H9 (cell line): ENCODE measurements around the gene C1orf159. TPM values are rescaled to one million over a fixed set of nuclear protein-coding genes. Genes with fewer than 3 reads are reported as not detected.

ENCODE experiments used
- DNase-seq: peaks from one replicate; pipeline ENCODE4 v3.0.0-alpha.2; 2017
- H2AFZ ChIP-seq: one replicate; pipeline ENCODE4 v1.6.1; 2013; ENCODE audit warnings: mild to moderate bottlenecking, low read length, control low read depth, moderate library complexity
- H2AK5ac ChIP-seq: 2 replicates; pipeline ENCODE4 v1.6.1; 2013; ENCODE audit warnings: low read length, control low read depth, mixed read lengths; ENCODE audit not compliant: insufficient read length
- H2BK120ac ChIP-seq: one replicate; pipeline ENCODE4 v1.6.1; 2013; ENCODE audit warnings: low read depth, mild to moderate bottlenecking, low read length, control low read depth, inconsistent platforms; ENCODE audit not compliant: poor library complexity, severe bottlenecking
- H2BK12ac ChIP-seq: 2 replicates; pipeline ENCODE4 v1.6.1; 2013; ENCODE audit warnings: low read length, control low read depth, mixed read lengths, low read depth; ENCODE audit not compliant: insufficient read length
- H2BK15ac ChIP-seq: 2 replicates; pipeline ENCODE4 v1.6.1; 2013; ENCODE audit warnings: low read depth, low read length, control low read depth
- H2BK20ac ChIP-seq: one replicate; pipeline ENCODE4 v1.6.1; 2013; ENCODE audit warnings: low read depth, mild to moderate bottlenecking, low read length, control low read depth, inconsistent platforms; ENCODE audit not compliant: poor library complexity, severe bottlenecking
- H2BK5ac ChIP-seq: 2 replicates; pipeline ENCODE4 v1.6.1; 2013; ENCODE audit warnings: low read length, control low read depth, mixed read lengths; ENCODE audit not compliant: insufficient read length
- H3K14ac ChIP-seq: 2 replicates; pipeline ENCODE4 v1.6.1; 2013; ENCODE audit warnings: low read length, control low read depth; ENCODE audit not compliant: insufficient read depth
- H3K18ac ChIP-seq: 2 replicates; pipeline ENCODE4 v1.6.1; 2013; ENCODE audit warnings: low read depth, mild to moderate bottlenecking, mixed read lengths, low read length, control low read depth; ENCODE audit not compliant: insufficient read length
- H3K23ac ChIP-seq: 2 replicates; pipeline ENCODE4 v1.6.1; 2013; ENCODE audit warnings: low read length, control low read depth, mixed read lengths, low read depth; ENCODE audit not compliant: insufficient read length
- H3K23me2 ChIP-seq: 2 replicates; pipeline ENCODE4 v1.6.1; 2013; ENCODE audit warnings: low read depth, mild to moderate bottlenecking, mixed read lengths, low read length, control low read depth; ENCODE audit not compliant: insufficient read length, poor library complexity, severe bottlenecking
- H3K27ac ChIP-seq: 2 replicates; pipeline ENCODE4 v1.5.1; 2013; ENCODE audit warnings: low read length, control low read depth, mixed read lengths, low read depth; ENCODE audit not compliant: insufficient read length
- H3K27me3 ChIP-seq: 2 replicates; pipeline ENCODE4 v1.6.1; 2013; ENCODE audit warnings: low read length, control low read depth, inconsistent platforms; ENCODE audit not compliant: insufficient read depth
- H3K4ac ChIP-seq: 2 replicates; pipeline ENCODE4 v1.6.1; 2013; ENCODE audit warnings: low read depth, mild to moderate bottlenecking, control low read depth, inconsistent platforms, low read length, moderate library complexity
- H3K4me1 ChIP-seq: 2 replicates; pipeline ENCODE4 v1.6.1; 2013; ENCODE audit warnings: low read length, control low read depth, inconsistent platforms; ENCODE audit not compliant: insufficient read depth
- H3K4me2 ChIP-seq: 2 replicates; pipeline ENCODE4 v1.6.1; 2013; ENCODE audit warnings: low read length, control low read depth, mixed read lengths; ENCODE audit not compliant: insufficient read length, insufficient read depth
- H3K56ac ChIP-seq: 2 replicates; pipeline ENCODE4 v1.6.1; 2013; ENCODE audit warnings: low read depth, mild to moderate bottlenecking, mixed read lengths, low read length, control low read depth; ENCODE audit not compliant: insufficient read length
- H3K79me1 ChIP-seq: 2 replicates; pipeline ENCODE4 v1.6.1; 2013; ENCODE audit warnings: low read depth, mild to moderate bottlenecking, moderate library complexity, low read length, control low read depth, inconsistent platforms; ENCODE audit not compliant: insufficient read depth, poor library complexity, severe bottlenecking
- H3K79me2 ChIP-seq: 2 replicates; pipeline ENCODE4 v1.6.1; 2013; ENCODE audit warnings: low read length, control low read depth, inconsistent platforms; ENCODE audit not compliant: insufficient read depth
- H3K9ac ChIP-seq: 2 replicates; pipeline ENCODE4 v1.6.1; 2013; ENCODE audit warnings: low read length, control low read depth, mixed read lengths; ENCODE audit not compliant: insufficient read length; ENCODE audit errors: extremely low read depth
- H3K9me3 ChIP-seq: one replicate; pipeline ENCODE4 v1.6.1; 2013; ENCODE audit warnings: low read depth, low read length, inconsistent platforms; ENCODE audit not compliant: control insufficient read depth
- H3T11ph ChIP-seq: one replicate; pipeline ENCODE4 v1.6.1; 2013; ENCODE audit warnings: mild to moderate bottlenecking, low read length, control low read depth, inconsistent platforms
- H4K20me1 ChIP-seq: one replicate; pipeline ENCODE4 v1.6.1; 2013; ENCODE audit not compliant: control insufficient read depth, insufficient read length, insufficient read depth
- H4K5ac ChIP-seq: 2 replicates; pipeline ENCODE4 v1.6.1; 2013; ENCODE audit warnings: low read depth, mild to moderate bottlenecking, mixed read lengths, low read length, control low read depth; ENCODE audit not compliant: insufficient read length
- H4K8ac ChIP-seq: replicated peaks from 2 replicates; pipeline ENCODE4 v1.6.1; 2013; ENCODE audit warnings: low read length, control low read depth, mixed read lengths, low read depth; ENCODE audit not compliant: insufficient read length
- H4K91ac ChIP-seq: 2 replicates; pipeline ENCODE4 v1.6.1; 2013; ENCODE audit warnings: low read depth, mild to moderate bottlenecking, moderate library complexity, mixed read lengths, low read length, control low read depth; ENCODE audit not compliant: insufficient read length
- H3K27ac Mint-ChIP-seq, 3 experiments: 2 replicates in 2 of 3; 3 replicates in 1 of 3; pipeline ENCODE4 v1.8.0; 2020 to 2021; ENCODE audit warnings: mixed read lengths in 3 of 3, mild to moderate bottlenecking in 1 of 3, moderate library complexity in 1 of 3
- H3K27me3 Mint-ChIP-seq: 2 replicates; pipeline ENCODE4 v1.8.0; 2021; ENCODE audit warnings: low read depth, mild to moderate bottlenecking, moderate library complexity, mixed read lengths
- H3K36me3 Mint-ChIP-seq, 3 experiments: 2 replicates in 2 of 3; 3 replicates in 1 of 3; pipeline ENCODE4 v1.8.0; 2020 to 2021; ENCODE audit warnings: low read depth in 3 of 3, mixed read lengths in 3 of 3; ENCODE audit not compliant: insufficient read depth in 1 of 3
- H3K4me1 Mint-ChIP-seq, 2 experiments: 2 replicates each; pipeline ENCODE4 v1.8.0; 2020; ENCODE audit warnings: mixed read lengths in 2 of 2
- H3K4me3 Mint-ChIP-seq, 2 experiments: 2 replicates in 1 of 2; 3 replicates in 1 of 2; pipeline ENCODE4 v1.8.0; 2020 to 2021; ENCODE audit warnings: mild to moderate bottlenecking in 2 of 2, mixed read lengths in 2 of 2, moderate library complexity in 1 of 2
- H3K9me3 Mint-ChIP-seq, 2 experiments: 2 replicates in 1 of 2; 3 replicates in 1 of 2; pipeline ENCODE4 v1.8.0; 2020; ENCODE audit warnings: mild to moderate bottlenecking in 2 of 2, mixed read lengths in 2 of 2, moderate library complexity in 1 of 2
- CTCF ChIP-seq: fragments of 200-600 bp; sonication (generic); conservative IDR thresholded peaks from 3 replicates; pipeline ENCODE4 v1.8.0; 2021; ENCODE audit warnings: antibody characterized with exemption, mild to moderate bottlenecking
- WGBS: extraction: QIAGEN DNeasy Blood & Tissue Kit; methylation state at CpG from one replicate; pipeline ENCODE4 v1.1.7; 2013; ENCODE audit warnings: missing lambda C conversion rate, low lambda C conversion rate, mixed read lengths; ENCODE audit not compliant: insufficient read length; ENCODE audit errors: extremely low coverage; 5-methylcytosine and 5-hydroxymethylcytosine counted together
- total RNA-seq: library from RNA; stranded (reverse); gene quantifications from 2 replicates; pipeline ENCODE4 v1.2.1, GENCODE V29; 2021

The C1orf159 gene
- total RNA-seq, 1 experiment from 2014 or later, result 12.3 TPM

- Histone ChIP-seq H3K14ac (no peak overlapping the region), H3K27me3 (no peaks in the 10 kb centered on the region), H2BK12ac (no peak overlapping the region), H4K5ac (no peak overlapping the region), H3T11ph (no peak overlapping the region), H2AFZ (no peak overlapping the region), H3K4me1 (no peaks in the 10 kb centered on the region), H3K4me2 (no peak overlapping the region), H2BK15ac (no peak overlapping the region), H3K79me2 (no peaks in the 10 kb centered on the region), H2AK5ac (no peak overlapping the region), H3K56ac (no peak overlapping the region), H3K23me2 (no peaks in the 10 kb centered on the region), H4K8ac (no peak overlapping the region), H3K18ac (no peak overlapping the region), H2BK20ac (no peak overlapping the region), H4K20me1 (no peaks in the 10 kb centered on the region), H3K79me1 (no peaks in the 10 kb centered on the region), H2BK5ac (no peak overlapping the region), H3K27ac (no peak overlapping the region), H3K9ac (no peak overlapping the region), H3K4ac (no peak overlapping the region), H2BK120ac (no peak overlapping the region), H3K9me3 (peaks cover 7% of the 10 kb centered on the region), H3K23ac (no peak overlapping the region), H4K91ac (no peak overlapping the region)
- Mint-ChIP-seq H3K4me3 (no peak overlapping the region), H3K4me1 (no peaks in the 10 kb centered on the region), H3K27ac (no peak overlapping the region), H3K27me3 (peaks cover 26% of the 10 kb centered on the region), H3K36me3 (peaks cover 14 to 31% (median 19%) of the 10 kb centered on the region in 3 experiments), H3K9me3 (peaks cover 30 to 45% of the 10 kb centered on the region in 2 experiments)
- no CpG with 5 or more reads among the region's 7 CpGs for WGBS
- TF ChIP-seq CTCF, result no peak
- DNase-seq, result no peak
Observed at GRCh38 chr1:1101503-1101902, 14.4 kb downstream of the C1orf159 start.
